ENCODE data around the gene ZAP70.

ZAP70 gene

GRCh38 chr2:97738179-97739019 lies 25.0 kb downstream of the ZAP70 start:
- TF ChIP-seq CTCF (conservative IDR thresholded peaks at IDR 0.05), result no peak
- no peak overlapping the region for H3K27ac ChIP-seq

DNA sequence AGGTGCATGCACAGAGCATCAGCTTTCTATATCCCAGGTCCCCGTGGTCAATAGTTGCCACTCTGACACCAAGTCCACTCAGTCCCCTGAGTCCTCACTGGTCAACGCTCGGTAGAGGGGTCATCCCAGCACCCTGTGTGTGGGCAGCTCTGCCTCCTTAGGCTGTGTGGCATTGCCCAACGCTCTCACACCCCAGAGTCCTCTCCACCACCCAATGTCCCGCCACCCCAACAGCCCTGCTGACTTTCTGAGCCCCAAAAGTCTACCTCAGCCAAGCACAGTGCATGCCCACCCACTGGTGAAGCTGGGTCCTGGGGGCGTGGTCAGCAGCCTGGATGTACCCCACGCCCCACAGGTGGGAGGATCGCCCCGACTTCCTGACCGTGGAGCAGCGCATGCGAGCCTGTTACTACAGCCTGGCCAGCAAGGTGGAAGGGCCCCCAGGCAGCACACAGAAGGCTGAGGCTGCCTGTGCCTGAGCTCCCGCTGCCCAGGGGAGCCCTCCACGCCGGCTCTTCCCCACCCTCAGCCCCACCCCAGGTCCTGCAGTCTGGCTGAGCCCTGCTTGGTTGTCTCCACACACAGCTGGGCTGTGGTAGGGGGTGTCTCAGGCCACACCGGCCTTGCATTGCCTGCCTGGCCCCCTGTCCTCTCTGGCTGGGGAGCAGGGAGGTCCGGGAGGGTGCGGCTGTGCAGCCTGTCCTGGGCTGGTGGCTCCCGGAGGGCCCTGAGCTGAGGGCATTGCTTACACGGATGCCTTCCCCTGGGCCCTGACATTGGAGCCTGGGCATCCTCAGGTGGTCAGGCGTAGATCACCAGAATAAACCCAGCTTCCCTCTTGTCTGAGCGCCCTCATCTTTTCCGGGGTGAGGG lies 25.9 kb downstream of the ZAP70 start:
- TF ChIP-seq CTCF (conservative IDR thresholded peaks at IDR 0.05), result no peak
- no peak overlapping the region for H3K27ac ChIP-seq

GRCh38 chr2:97739893-97740245 lies 26.5 kb downstream of the ZAP70 start:
- H3K27ac ChIP-seq, result no peak overlapping the region
- TF ChIP-seq CTCF (conservative IDR thresholded peaks at IDR 0.05), result no peak

GRCh38 chr2:97740590-97741182 lies 27.3 kb downstream of the ZAP70 start:
- H3K27ac ChIP-seq, result no peak overlapping the region
- peak; percentile 78 for TF ChIP-seq CTCF (conservative IDR thresholded peaks at IDR 0.05)

GRCh38 chr2:97741251-97741650 lies 27.9 kb downstream of the ZAP70 start:
- TF ChIP-seq CTCF (conservative IDR thresholded peaks at IDR 0.05), result no peak
- no peak overlapping the region for H3K27ac ChIP-seq

GRCh38 chr2:97741686-97742085 lies 28.3 kb downstream of the ZAP70 start:
- no peak for TF ChIP-seq CTCF (conservative IDR thresholded peaks at IDR 0.05)
- H3K27ac ChIP-seq, result no peak overlapping the region

DNA sequence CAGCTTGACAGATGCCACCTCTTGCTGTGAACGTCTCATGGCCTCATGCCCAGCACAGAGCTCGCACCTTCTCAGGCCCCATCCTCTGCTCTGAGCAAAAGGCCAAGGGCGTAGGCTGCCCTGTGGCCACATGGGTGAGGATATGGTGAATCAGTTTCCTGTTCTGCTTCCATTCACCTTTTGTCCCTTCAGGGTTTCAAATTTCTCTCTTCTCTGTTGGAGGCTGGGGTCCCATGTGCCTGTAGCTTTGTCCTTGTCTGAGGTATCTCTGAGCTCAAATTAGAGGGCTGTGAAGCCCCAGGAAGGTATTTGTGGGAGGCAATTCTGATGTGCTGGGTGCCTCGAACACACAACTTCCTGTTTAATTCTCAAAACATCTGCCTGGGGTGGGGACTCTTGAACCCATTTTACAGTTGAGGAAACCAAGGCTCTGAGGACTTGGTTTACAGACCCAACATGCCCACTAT lies 29.0 kb downstream of the ZAP70 start:
- no peak for TF ChIP-seq CTCF (conservative IDR thresholded peaks at IDR 0.05)
- H3K27ac ChIP-seq, result no peak overlapping the region

Data from VCaP (cell line).